ENCODE measurements around the gene PTGES2.

The PTGES2 gene

GRCh38 chr9:128091571-128091970 is 36.0 kb downstream of the PTGES2 start:
- no peak for TF ChIP-seq JUND (IDR thresholded peaks at IDR 0.05; ENCODE audit: low read depth)
- no peak for DNase-seq (ENCODE audit: low read depth in 1 of 2, low spot score in 1 of 2)
- in situ Hi-C loops (cut with HindIII; ENCODE audit: low pct_unique_long_range_greater_than_20kb, low sequenced_read_pairs): no loop called here

- in situ Hi-C loops (cut with HindIII; ENCODE audit: low pct_unique_long_range_greater_than_20kb, low sequenced_read_pairs): no loop called here
- no peak for DNase-seq (ENCODE audit: low read depth in 1 of 2, low spot score in 1 of 2)
- no peak for TF ChIP-seq JUND (IDR thresholded peaks at IDR 0.05; ENCODE audit: low read depth)
These were observed 36.4 kb downstream of the PTGES2 start for GRCh38 chr9:128091144-128091543.

- no peak for DNase-seq (ENCODE audit: low read depth in 1 of 2, low spot score in 1 of 2)
- TF ChIP-seq JUND (IDR thresholded peaks at IDR 0.05; ENCODE audit: low read depth): no peak
- in situ Hi-C loops (cut with HindIII; ENCODE audit: low pct_unique_long_range_greater_than_20kb, low sequenced_read_pairs): no loop called here
These were observed 38.2 kb downstream of the PTGES2 start for GRCh38 chr9:128089299-128089698.

- in situ Hi-C loops (cut with HindIII; ENCODE audit: low pct_unique_long_range_greater_than_20kb, low sequenced_read_pairs): no loop called here
- DNase-seq (ENCODE audit: low read depth in 1 of 2, low spot score in 1 of 2): no peak
- TF ChIP-seq JUND (IDR thresholded peaks at IDR 0.05; ENCODE audit: low read depth): no peak
These were observed 39.1 kb downstream of the PTGES2 start for GRCh38 chr9:128088253-128088945.

- TF ChIP-seq JUND (IDR thresholded peaks at IDR 0.05; ENCODE audit: low read depth): no peak
- DNase-seq (ENCODE audit: low read depth in 1 of 2, low spot score in 1 of 2): no peak
- in situ Hi-C loops (cut with HindIII; ENCODE audit: low pct_unique_long_range_greater_than_20kb, low sequenced_read_pairs): no loop called here
These were observed 40.3 kb downstream of the PTGES2 start for GRCh38 chr9:128087262-128087661.

- in situ Hi-C loops (cut with HindIII; ENCODE audit: low pct_unique_long_range_greater_than_20kb, low sequenced_read_pairs): no loop called here
- no peak for TF ChIP-seq JUND (IDR thresholded peaks at IDR 0.05; ENCODE audit: low read depth)
- peak in 1 of 2 experiments; percentile 67 for DNase-seq (ENCODE audit: low read depth in 1 of 2, low spot score in 1 of 2)
These were observed 41.6 kb downstream of the PTGES2 start for GRCh38 chr9:128085943-128086342.

- no peak for TF ChIP-seq JUND (IDR thresholded peaks at IDR 0.05; ENCODE audit: low read depth)
- no peak for DNase-seq (ENCODE audit: low read depth in 1 of 2, low spot score in 1 of 2)
- in situ Hi-C loops (cut with HindIII; ENCODE audit: low pct_unique_long_range_greater_than_20kb, low sequenced_read_pairs): no loop called here
These were observed 42.8 kb downstream of the PTGES2 start for GRCh38 chr9:128084746-128085145.

- no peak for TF ChIP-seq JUND (IDR thresholded peaks at IDR 0.05; ENCODE audit: low read depth)
- DNase-seq (ENCODE audit: low read depth in 1 of 2, low spot score in 1 of 2): peak in 1 of 2 experiments; percentile 65
- in situ Hi-C loops (cut with HindIII; ENCODE audit: low pct_unique_long_range_greater_than_20kb, low sequenced_read_pairs): no loop called here
These were observed 45.4 kb downstream of the PTGES2 start for GRCh38 chr9:128082151-128082550.

GRCh38 chr9:128081056-128081455 is 46.5 kb downstream of the PTGES2 start:
- DNase-seq (ENCODE audit: low read depth in 1 of 2, low spot score in 1 of 2): no peak
- in situ Hi-C loops (cut with HindIII; ENCODE audit: low pct_unique_long_range_greater_than_20kb, low sequenced_read_pairs): no loop called here
- TF ChIP-seq JUND (IDR thresholded peaks at IDR 0.05; ENCODE audit: low read depth): no peak

GRCh38 chr9:128080206-128080605 is 47.3 kb downstream of the PTGES2 start:
- no peak for DNase-seq (ENCODE audit: low read depth in 1 of 2, low spot score in 1 of 2)
- TF ChIP-seq JUND (IDR thresholded peaks at IDR 0.05; ENCODE audit: low read depth): no peak
- in situ Hi-C loops (cut with HindIII; ENCODE audit: low pct_unique_long_range_greater_than_20kb, low sequenced_read_pairs): no loop called here

- in situ Hi-C loops (cut with HindIII; ENCODE audit: low pct_unique_long_range_greater_than_20kb, low sequenced_read_pairs): no loop called here
- no peak for TF ChIP-seq JUND (IDR thresholded peaks at IDR 0.05; ENCODE audit: low read depth)
- DNase-seq (ENCODE audit: low read depth in 1 of 2, low spot score in 1 of 2): peak in 1 of 2 experiments; percentile 33
These were observed 48.8 kb downstream of the PTGES2 start for GRCh38 chr9:128078504-128079434.

GRCh38 chr9:128077847-128078503 is 49.6 kb downstream of the PTGES2 start:
- in situ Hi-C loops (cut with HindIII; ENCODE audit: low pct_unique_long_range_greater_than_20kb, low sequenced_read_pairs): no loop called here
- TF ChIP-seq JUND (IDR thresholded peaks at IDR 0.05; ENCODE audit: low read depth): no peak
- no peak for DNase-seq (ENCODE audit: low read depth in 1 of 2, low spot score in 1 of 2)
